ENCODE data around the gene GRSF1.
"Not testable (repeated sequence)": the region's sequence is repeated elsewhere in the genome, so short reads cannot be mapped to it uniquely, and the experiment has no call there.

GRSF1 gene

GRCh38 chr4:70849291-70849690 is 9.6 kb upstream of the GRSF1 start:
- H3K27ac ChIP-seq (ENCODE audit: low read length), result no peak overlapping the region
- H3K27me3 ChIP-seq (ENCODE audit: low read depth, low read length), result no peaks in the 10 kb centered on the region
- H3K36me3 ChIP-seq (ENCODE audit: control insufficient read depth in 1 of 2, insufficient read depth in 2 of 2, low read length in 2 of 2), result no peaks in the 10 kb centered on the region
- H3K4me3 ChIP-seq (ENCODE audit: low read depth in 1 of 2, low read length in 2 of 2), result no peak overlapping the region
- H3K4me1 ChIP-seq (ENCODE audit: control insufficient read depth in 1 of 2, insufficient read depth in 2 of 2, low read length in 2 of 2), result no peaks in the 10 kb centered on the region
- no peaks in the 10 kb centered on the region for H3K9me3 ChIP-seq (ENCODE audit: control insufficient read depth in 1 of 2, low read length in 2 of 2)

GRCh38 chr4:70844180-70844579 is 4.5 kb upstream of the GRSF1 start:
- H3K27ac ChIP-seq (ENCODE audit: low read length), result no peak overlapping the region
- no peaks in the 10 kb centered on the region for H3K27me3 ChIP-seq (ENCODE audit: low read depth, low read length)
- H3K36me3 ChIP-seq (ENCODE audit: control insufficient read depth in 1 of 2, insufficient read depth in 2 of 2, low read length in 2 of 2), result no peaks in the 10 kb centered on the region

GRCh38 chr4:70842761-70843435 is 3.2 kb upstream of the GRSF1 start:
- Histone ChIP-seq H3K27me3 (ENCODE audit: low read depth, low read length) (no peaks in the 10 kb centered on the region), H3K4me3 (ENCODE audit: low read depth in 1 of 2, low read length in 2 of 2) (no peak overlapping the region), H3K9me3 (ENCODE audit: control insufficient read depth in 1 of 2, low read length in 2 of 2) (no peaks in the 10 kb centered on the region), H3K4me1 (ENCODE audit: control insufficient read depth in 1 of 2, insufficient read depth in 2 of 2, low read length in 2 of 2) (peaks cover 0 to 5% of the 10 kb centered on the region in 2 donors), H3K27ac (ENCODE audit: low read length) (no peak overlapping the region), H3K36me3 (ENCODE audit: control insufficient read depth in 1 of 2, insufficient read depth in 2 of 2, low read length in 2 of 2) (no peaks in the 10 kb centered on the region)

More at GRCh38 chr4:70844180-70844579, 4.5 kb upstream of the GRSF1 start:
- no peaks in the 10 kb centered on the region for H3K9me3 ChIP-seq (ENCODE audit: control insufficient read depth in 1 of 2, low read length in 2 of 2)
- no peak overlapping the region for H3K4me3 ChIP-seq (ENCODE audit: low read depth in 1 of 2, low read length in 2 of 2)
- no peaks in the 10 kb centered on the region for H3K4me1 ChIP-seq (ENCODE audit: control insufficient read depth in 1 of 2, insufficient read depth in 2 of 2, low read length in 2 of 2)

GRCh38 chr4:70841951-70842350 is 2.3 kb upstream of the GRSF1 start:
- H3K4me1 ChIP-seq (ENCODE audit: control insufficient read depth in 1 of 2, insufficient read depth in 2 of 2, low read length in 2 of 2), result peaks cover 0 to 9% of the 10 kb centered on the region in 2 donors
- H3K4me3 ChIP-seq (ENCODE audit: low read depth in 1 of 2, low read length in 2 of 2), result no peak overlapping the region
- no peak overlapping the region for H3K27ac ChIP-seq (ENCODE audit: low read length)
- H3K27me3 ChIP-seq (ENCODE audit: low read depth, low read length), result no peaks in the 10 kb centered on the region
- H3K36me3 ChIP-seq (ENCODE audit: control insufficient read depth in 1 of 2, insufficient read depth in 2 of 2, low read length in 2 of 2), result no peaks in the 10 kb centered on the region
- no peaks in the 10 kb centered on the region for H3K9me3 ChIP-seq (ENCODE audit: control insufficient read depth in 1 of 2, low read length in 2 of 2)

GRCh38 chr4:70841211-70841610 is 1.5 kb upstream of the GRSF1 start:
- Histone ChIP-seq H3K9me3 (ENCODE audit: control insufficient read depth in 1 of 2, low read length in 2 of 2) (no peaks in the 10 kb centered on the region), H3K4me3 (ENCODE audit: low read depth in 1 of 2, low read length in 2 of 2) (no peak overlapping the region), H3K4me1 (ENCODE audit: control insufficient read depth in 1 of 2, insufficient read depth in 2 of 2, low read length in 2 of 2) (peaks cover 0 to 16% of the 10 kb centered on the region in 2 donors), H3K27me3 (ENCODE audit: low read depth, low read length) (no peaks in the 10 kb centered on the region), H3K36me3 (ENCODE audit: control insufficient read depth in 1 of 2, insufficient read depth in 2 of 2, low read length in 2 of 2) (no peaks in the 10 kb centered on the region), H3K27ac (ENCODE audit: low read length) (no peak overlapping the region)

- not testable (repeated sequence) for H3K27me3 ChIP-seq (ENCODE audit: low read depth, low read length); H3K9me3 ChIP-seq (ENCODE audit: control insufficient read depth in 1 of 2, low read length in 2 of 2); H3K36me3 ChIP-seq (ENCODE audit: control insufficient read depth in 1 of 2, insufficient read depth in 2 of 2, low read length in 2 of 2); H3K27ac ChIP-seq (ENCODE audit: low read length)
- peaks cover 0 to 16% of the 10 kb centered on the region in 2 donors for H3K4me1 ChIP-seq (ENCODE audit: control insufficient read depth in 1 of 2, insufficient read depth in 2 of 2, low read length in 2 of 2)
- H3K4me3 ChIP-seq (ENCODE audit: low read depth in 1 of 2, low read length in 2 of 2), result peak overlapping the region in 1 of 2 donors; percentile 86
These were observed 941 bp upstream of the GRSF1 start for GRCh38 chr4:70840631-70841030.

- H3K27me3 ChIP-seq (ENCODE audit: low read depth, low read length); H3K27ac ChIP-seq (ENCODE audit: low read length); H3K36me3 ChIP-seq (ENCODE audit: control insufficient read depth in 1 of 2, insufficient read depth in 2 of 2, low read length in 2 of 2); H3K9me3 ChIP-seq (ENCODE audit: control insufficient read depth in 1 of 2, low read length in 2 of 2): not testable (repeated sequence)
- Histone ChIP-seq H3K4me1 (ENCODE audit: control insufficient read depth in 1 of 2, insufficient read depth in 2 of 2, low read length in 2 of 2) (peaks cover 0 to 16% of the 10 kb centered on the region in 2 donors), H3K4me3 (ENCODE audit: low read depth in 1 of 2, low read length in 2 of 2) (peak overlapping the region in 1 of 2 donors; percentile 86)
These were observed 447 bp upstream of the GRSF1 start for GRCh38 chr4:70840137-70840536.

- Histone ChIP-seq H3K9me3 (ENCODE audit: control insufficient read depth in 1 of 2, low read length in 2 of 2) (no peaks in the 10 kb centered on the region), H3K4me1 (ENCODE audit: control insufficient read depth in 1 of 2, insufficient read depth in 2 of 2, low read length in 2 of 2) (peaks cover 0 to 16% of the 10 kb centered on the region in 2 donors), H3K27me3 (ENCODE audit: low read depth, low read length) (no peaks in the 10 kb centered on the region), H3K27ac (ENCODE audit: low read length) (peak overlapping the region; percentile 87), H3K4me3 (ENCODE audit: low read depth in 1 of 2, low read length in 2 of 2) (peak overlapping the region; percentile 86 to 90), H3K36me3 (ENCODE audit: control insufficient read depth in 1 of 2, insufficient read depth in 2 of 2, low read length in 2 of 2) (no peaks in the 10 kb centered on the region)
These were observed 763 bp downstream of the GRSF1 start for GRCh38 chr4:70838666-70839588.

GRCh38 chr4:70838204-70838603 is 1.5 kb downstream of the GRSF1 start:
- Histone ChIP-seq H3K36me3 (ENCODE audit: control insufficient read depth in 1 of 2, insufficient read depth in 2 of 2, low read length in 2 of 2) (peaks cover 1 to 5% of the 10 kb centered on the region in 2 donors), H3K27me3 (ENCODE audit: low read depth, low read length) (no peaks in the 10 kb centered on the region), H3K4me1 (ENCODE audit: control insufficient read depth in 1 of 2, insufficient read depth in 2 of 2, low read length in 2 of 2) (peaks cover 0 to 16% of the 10 kb centered on the region in 2 donors), H3K27ac (ENCODE audit: low read length) (peak overlapping the region; percentile 87), H3K4me3 (ENCODE audit: low read depth in 1 of 2, low read length in 2 of 2) (peak overlapping the region; percentile 86 to 90), H3K9me3 (ENCODE audit: control insufficient read depth in 1 of 2, low read length in 2 of 2) (no peaks in the 10 kb centered on the region)

GRCh38 chr4:70836081-70836480 is 3.6 kb downstream of the GRSF1 start:
- Histone ChIP-seq H3K27me3 (ENCODE audit: low read depth, low read length) (no peaks in the 10 kb centered on the region), H3K4me3 (ENCODE audit: low read depth in 1 of 2, low read length in 2 of 2) (no peak overlapping the region), H3K27ac (ENCODE audit: low read length) (no peak overlapping the region), H3K4me1 (ENCODE audit: control insufficient read depth in 1 of 2, insufficient read depth in 2 of 2, low read length in 2 of 2) (peaks cover 0 to 16% of the 10 kb centered on the region in 2 donors), H3K36me3 (ENCODE audit: control insufficient read depth in 1 of 2, insufficient read depth in 2 of 2, low read length in 2 of 2) (peaks cover 11 to 25% of the 10 kb centered on the region in 2 donors), H3K9me3 (ENCODE audit: control insufficient read depth in 1 of 2, low read length in 2 of 2) (no peaks in the 10 kb centered on the region)

GRCh38 chr4:70833675-70834074 is 6.0 kb downstream of the GRSF1 start:
- Histone ChIP-seq H3K4me1 (ENCODE audit: control insufficient read depth in 1 of 2, insufficient read depth in 2 of 2, low read length in 2 of 2) (peaks cover 0 to 16% of the 10 kb centered on the region in 2 donors), H3K9me3 (ENCODE audit: control insufficient read depth in 1 of 2, low read length in 2 of 2) (no peaks in the 10 kb centered on the region), H3K36me3 (ENCODE audit: control insufficient read depth in 1 of 2, insufficient read depth in 2 of 2, low read length in 2 of 2) (peaks cover 20 to 43% of the 10 kb centered on the region in 2 donors), H3K27me3 (ENCODE audit: low read depth, low read length) (no peaks in the 10 kb centered on the region), H3K4me3 (ENCODE audit: low read depth in 1 of 2, low read length in 2 of 2) (no peak overlapping the region), H3K27ac (ENCODE audit: low read length) (no peak overlapping the region)
